Stimulated activated CD8-positive, alpha-beta memory T cell treated with anti-CD3 and anti-CD28 coated beads, Interleukin-4, amount 100 ng/mL, for 24 hours (primary cell): ENCODE measurements around the gene LZTR1.
"Not testable (repeated sequence)": the region's sequence is repeated elsewhere in the genome, so short reads cannot be mapped to it uniquely, and the experiment has no call there.

Experiments used
- DNase-seq: peaks from one replicate; pipeline ENCODE4 v3.0.0-alpha.2; 2020; ENCODE audit warnings: low read depth

Gene LZTR1

DNA sequence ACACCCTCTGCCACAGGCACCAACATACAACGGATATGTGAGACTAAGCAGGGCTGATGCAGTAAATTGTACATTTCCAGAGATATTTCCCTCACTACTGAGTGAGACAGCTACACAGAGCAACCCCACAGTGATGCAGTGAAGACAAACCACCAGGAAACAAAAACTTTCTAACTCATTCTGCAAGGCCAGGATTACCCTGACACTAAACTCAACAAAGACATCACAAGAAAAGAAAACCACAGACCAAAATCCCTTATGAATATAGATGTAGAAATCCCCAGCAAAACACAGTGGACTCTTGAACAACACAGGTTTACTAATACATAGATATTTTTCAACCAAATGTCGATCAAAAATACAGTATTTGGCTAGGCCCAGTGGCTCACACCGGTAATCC lies 51.8 kb downstream of the LZTR1 start:
- DNase-seq: no peak

DNA sequence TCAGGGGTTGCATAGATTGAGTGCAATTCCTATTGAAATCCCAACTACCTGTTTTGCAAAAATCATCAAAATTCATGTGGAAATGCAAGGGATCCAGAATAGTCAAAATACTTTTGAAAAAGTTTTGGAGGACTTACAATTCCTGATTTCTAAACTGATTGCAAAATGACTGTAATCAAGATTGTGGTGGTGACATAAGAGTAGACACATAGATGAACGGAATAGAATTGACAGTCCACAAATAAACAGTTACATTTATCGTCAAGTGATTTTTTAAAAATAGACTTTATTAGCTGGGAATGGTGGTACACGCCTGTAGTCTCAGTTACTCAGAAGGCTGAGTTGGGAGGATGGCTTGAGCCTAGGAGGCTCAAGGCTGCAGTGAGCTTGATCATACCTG lies 52.9 kb downstream of the LZTR1 start:
- DNase-seq: no peak

DNA sequence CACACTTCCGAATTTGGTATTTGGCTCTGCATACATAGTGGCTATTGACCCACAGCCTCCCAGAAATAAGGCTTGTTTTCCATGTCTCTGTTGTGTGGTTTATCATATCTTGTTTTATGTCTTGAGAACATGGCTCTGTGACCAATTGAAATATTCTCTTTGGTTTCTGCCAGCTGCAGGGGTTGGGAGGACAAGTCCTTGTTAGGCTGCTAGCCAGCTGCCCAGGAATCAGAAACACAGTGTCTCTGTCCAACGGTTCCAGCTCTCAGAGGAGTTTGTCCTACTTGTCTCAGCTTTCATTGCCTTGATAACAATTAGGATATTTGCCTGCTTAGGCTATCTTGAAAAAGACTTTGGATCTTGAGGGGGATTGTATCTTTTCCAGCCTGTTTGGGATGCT lies 56.3 kb downstream of the LZTR1 start:
- no peak for DNase-seq

DNA sequence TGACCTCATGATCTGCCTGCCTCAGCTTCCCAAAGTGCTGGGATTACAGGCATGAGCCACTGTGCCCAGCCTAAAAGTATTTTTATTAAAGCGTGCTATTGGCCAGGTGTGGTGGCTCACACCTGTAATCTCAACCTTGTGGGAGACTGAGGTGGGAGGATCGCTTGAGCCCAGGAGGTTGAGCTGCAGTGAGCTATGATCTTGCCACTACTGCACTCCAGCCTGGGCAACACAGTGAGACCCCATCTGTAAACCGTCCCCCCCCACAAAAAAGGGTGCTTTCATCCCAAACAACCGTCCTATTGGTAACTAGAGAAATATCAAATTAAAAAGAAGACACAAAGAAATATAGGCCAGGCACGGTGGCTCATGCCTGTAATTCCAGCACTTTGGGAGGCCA lies 57.1 kb downstream of the LZTR1 start:
- DNase-seq: not testable (repeated sequence)

DNA sequence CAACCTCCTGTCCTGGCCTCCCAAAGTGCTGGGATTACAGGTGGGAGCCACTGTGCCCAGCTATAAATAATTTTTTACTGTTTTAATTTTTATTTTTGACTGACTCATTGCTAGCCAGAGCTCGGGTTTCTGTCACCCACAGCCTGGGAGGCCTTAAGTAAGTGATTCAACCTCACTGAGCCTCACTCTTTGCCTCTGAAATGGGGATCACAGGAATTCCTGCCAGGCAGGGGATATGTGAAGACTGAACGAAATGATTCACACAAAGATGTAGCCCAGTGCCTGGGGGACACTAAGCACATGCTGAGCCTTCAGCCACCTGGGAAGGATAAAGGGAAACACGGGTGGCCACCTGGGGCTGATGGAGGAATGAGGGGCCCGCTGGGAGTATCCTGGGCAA lies 59.8 kb downstream of the LZTR1 start:
- DNase-seq: no peak

DNA sequence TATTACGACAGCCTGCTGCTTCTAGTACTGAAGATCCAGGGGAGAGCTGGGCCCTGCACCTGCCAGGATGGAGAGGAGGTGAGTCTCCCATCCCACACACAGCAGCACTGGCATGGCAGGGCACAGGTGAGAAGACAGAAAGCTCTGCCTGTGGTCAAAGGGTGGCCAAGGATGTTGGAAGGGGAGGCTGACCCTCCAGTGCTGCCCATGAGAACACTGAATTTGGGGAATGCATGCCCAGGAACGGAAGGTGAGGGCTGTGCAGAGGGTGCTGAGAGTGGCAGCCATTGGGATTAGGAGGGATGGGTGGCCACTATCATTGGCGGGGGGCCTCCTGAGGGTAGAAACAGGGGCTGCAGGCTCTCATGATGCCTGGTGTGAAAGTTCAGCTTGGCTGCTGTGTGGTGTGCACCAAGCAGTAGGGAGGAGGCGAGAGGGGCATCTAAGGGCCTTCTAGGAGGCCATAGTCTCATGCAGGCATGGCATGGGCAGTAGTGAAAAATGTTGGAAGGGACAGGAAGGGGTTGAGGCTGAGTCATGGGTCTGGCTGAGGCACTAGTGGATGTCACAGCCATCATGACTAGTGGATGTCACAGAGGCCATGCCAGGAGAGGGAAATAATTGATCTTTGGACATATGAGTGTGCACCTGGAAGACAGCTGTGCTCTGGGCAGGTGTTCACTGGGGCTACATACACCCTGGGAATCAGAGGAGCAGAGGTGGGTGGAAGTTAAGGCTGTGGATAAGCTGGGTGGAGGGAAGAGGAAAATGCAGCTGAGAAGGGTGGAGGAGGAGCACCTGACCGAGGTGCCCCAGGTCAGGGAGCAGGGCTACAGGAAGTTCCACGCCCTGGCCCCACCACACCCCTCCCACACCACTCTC lies 61.1 kb downstream of the LZTR1 start:
- DNase-seq: no peak

DNA sequence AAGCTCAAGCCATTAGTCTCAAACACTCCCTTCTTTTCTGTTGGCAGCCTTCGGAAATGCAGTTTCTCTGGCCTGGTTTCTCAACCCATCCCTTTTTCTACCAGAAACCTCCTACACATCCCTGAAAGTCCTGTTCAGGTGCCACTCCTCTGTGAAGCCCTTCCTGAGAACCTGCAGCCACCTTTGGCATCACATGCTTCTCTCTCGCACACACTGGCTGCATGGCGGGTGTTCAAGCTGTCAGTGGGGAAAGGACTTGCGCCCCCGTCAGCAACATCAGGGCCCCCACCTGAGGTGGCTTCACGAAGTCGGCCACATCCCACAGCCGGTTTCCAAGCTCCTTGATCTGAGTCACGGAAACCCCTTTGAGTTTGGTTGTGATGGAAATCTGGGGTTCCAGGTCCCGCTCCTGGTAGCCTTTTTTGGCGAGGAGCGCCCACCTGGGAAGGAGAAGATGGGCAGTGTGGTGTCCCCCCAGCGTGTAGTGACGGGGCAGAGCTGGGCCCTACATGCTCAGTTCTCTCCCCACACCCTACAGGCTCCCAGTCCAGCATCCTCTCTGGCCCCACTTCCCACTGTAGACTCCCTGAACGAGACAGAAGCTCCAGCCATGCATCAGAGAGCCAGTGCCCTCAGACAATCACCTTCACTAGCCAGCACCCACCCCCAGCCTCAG lies 61.9 kb downstream of the LZTR1 start:
- no peak for DNase-seq

DNA sequence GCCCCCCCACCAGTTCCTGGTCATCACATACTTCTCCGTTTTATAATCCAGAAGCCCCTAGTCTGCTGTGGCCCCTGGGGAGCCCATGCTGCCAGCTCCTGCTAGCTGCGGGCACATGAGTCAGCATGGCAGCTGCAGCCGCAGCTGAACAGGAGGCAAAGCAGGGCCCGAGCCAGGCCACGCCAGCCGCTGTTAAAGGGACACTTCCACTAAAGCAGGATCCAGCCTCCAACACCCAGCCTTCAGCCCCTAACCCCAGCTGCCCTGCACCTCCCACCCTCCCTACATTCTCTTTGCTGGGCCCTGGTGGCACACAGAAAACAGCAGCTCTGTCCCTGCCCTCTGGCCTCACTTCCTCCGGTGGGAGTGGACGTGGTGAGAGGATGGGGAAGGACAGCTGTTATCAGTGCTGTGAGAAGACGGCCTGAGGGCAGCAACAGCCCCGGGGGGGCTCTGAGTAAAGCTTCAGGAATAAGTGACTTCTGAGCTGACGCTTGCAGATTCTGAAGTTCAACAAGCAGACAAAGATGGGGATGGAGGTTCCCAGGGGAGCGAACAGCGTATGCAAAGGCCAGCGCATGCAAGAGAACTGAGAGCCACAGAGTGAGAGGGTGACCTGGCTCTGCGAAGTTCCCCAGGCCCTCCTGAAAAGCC lies 63.0 kb downstream of the LZTR1 start:
- DNase-seq: no peak

DNA sequence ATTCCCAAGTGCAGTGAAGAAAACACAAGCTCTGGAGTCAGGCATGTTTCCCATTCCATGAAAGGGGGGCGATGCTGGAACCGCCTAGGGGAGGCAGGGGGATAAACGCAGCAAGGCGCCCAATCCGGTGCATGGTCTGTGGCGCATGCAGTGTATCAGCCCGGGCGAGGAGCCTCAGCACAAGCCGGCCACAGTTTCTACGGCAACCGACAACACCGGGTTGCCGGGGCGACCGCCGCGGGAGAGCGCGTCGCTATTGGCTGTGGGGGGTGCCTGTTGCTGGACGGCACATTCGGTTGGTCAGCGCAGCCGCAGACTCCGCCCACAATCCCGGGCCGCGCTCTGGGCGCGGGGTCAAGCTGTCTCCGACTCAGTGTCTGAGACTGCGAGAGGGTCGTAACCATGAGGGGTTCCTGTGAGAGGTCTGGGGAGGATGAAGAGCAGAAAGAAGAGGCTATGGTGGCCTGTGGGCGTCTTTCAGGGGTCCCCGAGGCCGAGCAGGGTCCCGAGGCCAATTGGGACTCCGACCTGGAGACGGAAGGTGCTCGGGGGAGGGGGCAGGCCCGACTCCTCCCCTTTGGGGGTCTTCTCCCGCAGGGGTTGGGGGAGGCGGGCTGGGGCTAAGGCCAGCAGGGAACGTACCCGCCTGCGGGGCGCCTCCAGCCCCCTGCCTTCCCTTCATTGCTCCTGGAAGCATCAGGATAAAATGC lies 63.6 kb downstream of the LZTR1 start, which contains the start of gene LRRC74B:
Gene LRRC74B (plus strand): TSS at position 362 of the 710 bp plus-strand sequence. CDS start 41 bp downstream, at position 403.
- DNase-seq: peak; percentile 73

DNA sequence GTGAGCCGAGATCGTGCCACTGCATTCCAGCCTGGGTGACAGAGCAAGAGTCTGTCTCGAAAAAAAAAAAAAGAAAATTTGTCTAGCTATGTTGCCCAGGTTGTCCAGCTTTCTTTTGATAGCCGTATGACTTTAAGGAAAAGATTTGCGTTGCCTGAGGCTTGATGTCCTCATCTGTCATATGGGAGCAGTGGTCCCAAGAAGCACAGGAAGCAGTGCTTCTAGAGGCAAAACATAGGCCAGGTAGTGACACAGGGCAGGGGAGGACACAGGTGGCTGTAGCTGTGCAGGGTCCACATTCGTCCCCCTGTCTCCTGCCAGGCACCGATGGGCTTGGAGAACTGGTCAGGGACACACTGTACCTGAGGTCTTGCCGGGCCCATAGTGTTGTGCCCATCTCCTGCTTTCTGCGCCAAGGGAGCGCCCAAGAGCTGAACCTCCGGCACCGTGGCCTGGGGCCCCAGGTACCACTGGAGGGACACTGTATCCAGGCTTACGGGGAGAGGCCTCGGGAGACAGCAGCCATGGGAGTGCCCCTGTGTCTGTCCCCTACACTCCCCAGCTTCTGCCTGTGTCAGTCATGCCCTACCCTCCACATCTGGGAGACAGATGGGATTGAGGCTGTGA lies 65.1 kb downstream of the LZTR1 start:
- DNase-seq: no peak

DNA sequence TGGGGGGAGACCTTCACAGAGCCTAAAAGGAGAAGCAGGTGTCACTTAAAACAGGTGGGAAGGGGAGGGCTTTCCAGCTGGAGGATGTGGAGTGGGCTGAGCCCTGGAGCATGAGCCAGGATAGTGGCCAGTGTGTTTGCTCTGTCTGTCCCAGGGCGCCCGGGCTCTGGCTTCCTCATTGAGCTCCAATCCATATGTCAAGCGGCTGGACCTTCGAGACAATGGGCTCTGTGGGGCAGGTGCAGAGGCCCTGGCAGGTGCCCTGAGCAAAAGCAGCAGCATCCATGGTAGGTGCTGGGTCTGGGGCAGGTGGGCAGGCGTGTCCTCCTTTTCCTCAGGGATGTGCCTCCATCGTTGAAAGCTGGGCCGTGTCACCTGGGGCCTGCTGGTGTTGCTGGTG lies 65.6 kb downstream of the LZTR1 start:
- DNase-seq: no peak

DNA sequence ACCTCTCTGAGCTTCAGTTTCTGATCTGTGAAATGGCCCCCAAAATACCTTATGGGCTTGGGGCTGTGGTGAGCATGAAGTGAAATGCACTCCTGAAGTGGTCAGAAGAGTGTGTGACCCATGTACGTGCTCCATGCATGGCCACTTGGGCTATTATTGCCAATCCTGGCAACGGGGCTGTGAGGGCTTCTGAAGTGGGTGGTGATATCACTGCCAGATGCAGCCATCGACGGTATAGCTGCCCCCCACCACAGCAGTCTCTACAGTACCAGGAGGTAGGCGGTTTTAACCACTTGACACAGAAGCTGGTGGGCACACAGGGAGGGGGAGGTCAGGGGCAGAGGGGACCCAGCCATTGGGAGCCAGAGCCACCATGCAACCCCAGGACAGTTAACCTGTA lies 66.4 kb downstream of the LZTR1 start:
- not testable (repeated sequence) for DNase-seq
